Chondrocyte (in vitro differentiated cells): ENCODE measurements around the gene ACSM2B. TPM values are rescaled to one million over a fixed set of nuclear protein-coding genes. Genes with fewer than 3 reads are reported as not detected.
"Not testable (repeated sequence)": the region's sequence is repeated elsewhere in the genome, so short reads cannot be mapped to it uniquely, and the experiment has no call there.

Experiments used
- DNase-seq: peaks from one replicate; pipeline ENCODE4 v3.0.0; 2021; ENCODE audit warnings: mixed read lengths, low spot score
- H3K27ac Mint-ChIP-seq: one replicate; pipeline ENCODE4 v1.8.0; 2021; ENCODE audit warnings: mild to moderate bottlenecking, moderate library complexity, mixed read lengths; ENCODE audit not compliant: unreplicated experiment
- H3K27me3 Mint-ChIP-seq: 2 replicates; pipeline ENCODE4 v1.8.0; 2021; ENCODE audit warnings: low read depth, mixed read lengths
- H3K36me3 Mint-ChIP-seq: 2 replicates; pipeline ENCODE4 v1.8.0; 2021; ENCODE audit warnings: low read depth, mixed read lengths
- H3K4me1 Mint-ChIP-seq: 2 replicates; pipeline ENCODE4 v1.8.0; 2021; ENCODE audit warnings: low read depth, mild to moderate bottlenecking, mixed read lengths
- H3K4me3 Mint-ChIP-seq: one replicate; pipeline ENCODE4 v1.8.0; 2021; ENCODE audit warnings: mild to moderate bottlenecking, moderate library complexity, mixed read lengths; ENCODE audit not compliant: unreplicated experiment
- H3K9me3 Mint-ChIP-seq: 2 replicates; pipeline ENCODE4 v1.8.0; 2021; ENCODE audit warnings: low read depth, mixed read lengths
- CTCF ChIP-seq: fragments of 200-600 bp; sonication (generic); IDR thresholded peaks from 2 replicates; pipeline ENCODE4 v1.5.0; 2021; ENCODE audit warnings: antibody characterized with exemption, mild to moderate bottlenecking, moderate library complexity
- total RNA-seq: library from RNA; stranded (reverse); gene quantifications from 3 replicates; pipeline ENCODE4 v1.2.1, GENCODE V29; 2021

ACSM2B gene
- total RNA-seq, 1 donor from 2014 or later, result not detected

GRCh38 chr16:20507280-20507679 lies 68.9 kb downstream of the ACSM2B start:
- no peak for DNase-seq
- Mint-ChIP-seq H3K4me3 (no peak overlapping the region), H3K4me1 (peaks cover 3% of the 10 kb centered on the region), H3K27ac (no peak overlapping the region), H3K27me3 (no peaks in the 10 kb centered on the region), H3K36me3 (no peaks in the 10 kb centered on the region), H3K9me3 (peaks cover 22% of the 10 kb centered on the region)
- TF ChIP-seq CTCF, result no peak

DNA sequence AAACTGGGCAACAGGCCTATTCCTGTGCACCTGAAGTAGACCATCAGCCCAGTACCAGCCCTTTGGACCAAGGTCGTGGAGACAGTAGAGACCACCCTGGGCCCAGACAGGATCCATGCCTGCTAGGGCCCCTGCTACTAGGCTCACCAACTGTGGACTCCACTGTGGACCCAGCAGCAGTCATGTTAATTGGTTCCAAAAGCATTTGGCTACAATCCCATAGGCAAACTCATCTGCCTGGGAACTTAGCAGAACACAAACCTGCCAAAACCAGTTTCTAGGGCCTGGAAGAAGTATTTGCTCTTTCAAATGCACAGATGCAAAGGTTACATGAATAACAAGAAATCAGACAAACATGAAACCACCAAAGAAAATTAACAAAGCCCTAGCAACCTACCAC lies 71.7 kb downstream of the ACSM2B start:
- Mint-ChIP-seq H3K4me3 (no peak overlapping the region), H3K27me3 (no peaks in the 10 kb centered on the region), H3K27ac (no peak overlapping the region), H3K36me3 (no peaks in the 10 kb centered on the region), H3K4me1 (no peaks in the 10 kb centered on the region), H3K9me3 (peaks cover 28% of the 10 kb centered on the region)
- TF ChIP-seq CTCF, result no peak
- DNase-seq, result no peak

DNA sequence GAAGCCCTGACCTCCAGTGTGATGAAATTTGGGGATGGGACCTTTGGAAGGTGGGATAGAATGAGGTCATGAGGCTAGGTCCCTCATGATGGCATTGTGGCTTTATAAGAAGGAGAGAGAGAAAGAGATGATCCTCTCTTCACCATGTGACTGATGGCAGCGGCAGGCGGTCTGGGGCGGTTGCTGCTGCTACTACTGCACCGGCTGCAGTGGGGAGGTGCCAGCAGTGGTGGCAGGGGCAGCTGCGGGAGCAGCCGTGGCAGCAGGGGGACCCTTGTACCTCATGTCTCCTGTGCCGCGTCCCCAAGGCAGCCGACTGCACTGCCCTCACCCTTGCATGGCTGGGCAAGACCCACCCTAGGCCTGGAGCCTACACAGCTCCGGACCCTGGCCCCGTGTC lies 84.7 kb downstream of the ACSM2B start:
- H3K4me3 Mint-ChIP-seq, DNase-seq, H3K36me3 Mint-ChIP-seq, H3K4me1 Mint-ChIP-seq, H3K27ac Mint-ChIP-seq, H3K27me3 Mint-ChIP-seq, H3K9me3 Mint-ChIP-seq: not testable (repeated sequence)

GRCh38 chr16:20490994-20491393 lies 85.2 kb downstream of the ACSM2B start:
- not testable (repeated sequence) for H3K36me3 Mint-ChIP-seq, H3K9me3 Mint-ChIP-seq, H3K4me1 Mint-ChIP-seq, DNase-seq, H3K27me3 Mint-ChIP-seq, H3K27ac Mint-ChIP-seq, H3K4me3 Mint-ChIP-seq

Other genes starting within 250 kb of the ACSM2B start
- gene GP2, start 248.9 kb downstream of the ACSM2B start, total RNA-seq, result not detected in 3 replicates
- gene UMOD, start 223.7 kb downstream of the ACSM2B start, total RNA-seq, result not detected in 3 replicates
- not detected in 3 replicates for gene PDILT, start 171.6 kb downstream of the ACSM2B start, total RNA-seq
- 0.99 to 2.1 TPM (median 1.7 TPM) in 3 replicates for gene ACSM5, start 166.8 kb downstream of the ACSM2B start, total RNA-seq
- gene ACSM2A, start 124.8 kb downstream of the ACSM2B start, total RNA-seq, result 0.21 TPM in 1 of 3 replicates, not detected in the others
- not detected in 3 replicates for gene ACSM1, start 121.3 kb upstream of the ACSM2B start, total RNA-seq
- 41.3 to 44.3 TPM (median 43.7 TPM) in 3 replicates for gene THUMPD1, start 165.5 kb upstream of the ACSM2B start, total RNA-seq
- gene ACSM3, start 187.6 kb upstream of the ACSM2B start, total RNA-seq, result 0.48 to 2.0 TPM (median 1.9 TPM) in 3 replicates
- gene ERI2, start 230.1 kb upstream of the ACSM2B start, total RNA-seq, result 11.5 to 17.7 TPM (median 13.3 TPM) in 3 replicates
- gene REXO5, start 230.2 kb upstream of the ACSM2B start, total RNA-seq, result 2.9 to 6.9 TPM (median 4.0 TPM) in 3 replicates